ENCODE measurements around the gene DMP1. TPM values are rescaled to one million over a fixed set of nuclear protein-coding genes. Genes with fewer than 3 reads are reported as not detected.
"Not testable (repeated sequence)": the region's sequence is repeated elsewhere in the genome, so short reads cannot be mapped to it uniquely, and the experiment has no call there.

The DMP1 gene
- total and polyA plus RNA-seq, 2 experiments from 2014 or later: 0.27 TPM; not detected in 1

GRCh38 chr4:87690947-87691346 lies 40.9 kb downstream of the DMP1 start:
- not testable (repeated sequence) for DNase-seq (ENCODE audit: low spot score); H2AFZ ChIP-seq; H3K4me2 ChIP-seq; H3K27ac Mint-ChIP-seq; H3K27ac ChIP-seq (ENCODE audit: low read depth); H3K27me3 Mint-ChIP-seq (ENCODE audit: insufficient read depth, low read depth, poor library complexity); H3K27me3 ChIP-seq (ENCODE audit: insufficient read depth); H3K4me1 Mint-ChIP-seq; H3K4me3 Mint-ChIP-seq; H3K4me3 ChIP-seq; H3K4me1 ChIP-seq (ENCODE audit: insufficient read depth); H3F3A ChIP-seq (replicated peaks; ENCODE audit: low read depth); H4K20me1 ChIP-seq (replicated peaks; ENCODE audit: insufficient read depth); H3K9me2 ChIP-seq (ENCODE audit: insufficient read depth); H3K79me2 ChIP-seq (replicated peaks; ENCODE audit: insufficient read depth); ATAC-seq
- Mint-ChIP-seq H3K36me3 (ENCODE audit: low read depth) (peaks cover 57% of the 10 kb centered on the region), H3K9me3 (peaks cover 64% of the 10 kb centered on the region)
- H3K36me3 ChIP-seq (ENCODE audit: insufficient read depth): peaks cover 14% of the 10 kb centered on the region; the same call in 1 of the 2 replicates

- H3K4me1 Mint-ChIP-seq, H3K4me3 ChIP-seq: not testable (repeated sequence)
Measured at GRCh38 chr4:87692060-87692459, 42.0 kb downstream of the DMP1 start.

GRCh38 chr4:87697272-87697671 lies 47.2 kb downstream of the DMP1 start:
- Mint-ChIP-seq H3K27ac (no peak overlapping the region), H3K9me3 (peaks cover 53% of the 10 kb centered on the region), H3K27me3 (ENCODE audit: insufficient read depth, low read depth, poor library complexity) (peaks cover 4% of the 10 kb centered on the region), H3K4me1 (no peaks in the 10 kb centered on the region; the same call in 2 of the 3 replicates), H3K36me3 (ENCODE audit: low read depth) (peaks cover 46% of the 10 kb centered on the region), H3K4me3 (no peak overlapping the region)
- no peak for TF ChIP-seq EZH2 (IDR thresholded peaks at IDR 0.05; ENCODE audit: low read depth, unreplicated experiment)
- Histone ChIP-seq H3K27ac (ENCODE audit: low read depth) (no peak overlapping the region), H3K36me3 (ENCODE audit: insufficient read depth) (peaks cover 21% of the 10 kb centered on the region), H2AFZ (no peak overlapping the region), H3K4me1 (ENCODE audit: insufficient read depth) (no peaks in the 10 kb centered on the region), H3K4me2 (no peak overlapping the region), H3K27me3 (ENCODE audit: insufficient read depth) (no peaks in the 10 kb centered on the region), H3K9me2 (ENCODE audit: insufficient read depth) (no peaks in the 10 kb centered on the region), H3F3A (replicated peaks; ENCODE audit: low read depth) (no peaks in the 10 kb centered on the region), H4K20me1 (replicated peaks; ENCODE audit: insufficient read depth) (no peaks in the 10 kb centered on the region), H3K79me2 (replicated peaks; ENCODE audit: insufficient read depth) (no peaks in the 10 kb centered on the region), H3K4me3 (no peak overlapping the region)
- peak; percentile 3 for DNase-seq (ENCODE audit: low spot score)
- no peak for ATAC-seq

More at GRCh38 chr4:87692060-87692459, 42.0 kb downstream of the DMP1 start:
- H3F3A ChIP-seq (replicated peaks; ENCODE audit: low read depth); DNase-seq (ENCODE audit: low spot score); H3K4me1 ChIP-seq (ENCODE audit: insufficient read depth); H3K79me2 ChIP-seq (replicated peaks; ENCODE audit: insufficient read depth); H3K27me3 ChIP-seq (ENCODE audit: insufficient read depth); H3K27ac ChIP-seq (ENCODE audit: low read depth); H2AFZ ChIP-seq; H4K20me1 ChIP-seq (replicated peaks; ENCODE audit: insufficient read depth); ATAC-seq; H3K9me2 ChIP-seq (ENCODE audit: insufficient read depth); H3K27me3 Mint-ChIP-seq (ENCODE audit: insufficient read depth, low read depth, poor library complexity); H3K27ac Mint-ChIP-seq; H3K4me2 ChIP-seq; H3K4me3 Mint-ChIP-seq: not testable (repeated sequence)
- Mint-ChIP-seq H3K9me3 (peaks cover 68% of the 10 kb centered on the region), H3K36me3 (ENCODE audit: low read depth) (peaks cover 57% of the 10 kb centered on the region)
- H3K36me3 ChIP-seq (ENCODE audit: insufficient read depth): peaks cover 24% of the 10 kb centered on the region

- Histone ChIP-seq H3K4me3 (no peak overlapping the region), H4K20me1 (replicated peaks; ENCODE audit: insufficient read depth) (no peaks in the 10 kb centered on the region)
- TF ChIP-seq ETS1 (IDR thresholded peaks at IDR 0.05) (no peak), ZNF114 (CRISPR knock-in tag; IDR thresholded peaks at IDR 0.05) (no peak), CTCF (conservative IDR thresholded peaks at IDR 0.05; ENCODE audit: low read depth in 2 of 2) (no peak), NANOG (IDR thresholded peaks at IDR 0.05; ENCODE audit: borderline replicate concordance) (no peak), STAT1 (IDR thresholded peaks at IDR 0.05; ENCODE audit: unreplicated experiment) (no peak), EZH2 (IDR thresholded peaks at IDR 0.05; ENCODE audit: low read depth, unreplicated experiment) (no peak), JUNB (IDR thresholded peaks at IDR 0.05; ENCODE audit: unreplicated experiment) (no peak)
Measured at GRCh38 chr4:87697945-87698344, 47.9 kb downstream of the DMP1 start.

More at GRCh38 chr4:87697945-87698344, 47.9 kb downstream of the DMP1 start:
- Histone ChIP-seq H3K27ac (ENCODE audit: low read depth) (no peak overlapping the region), H3K36me3 (ENCODE audit: insufficient read depth) (peaks cover 21% of the 10 kb centered on the region), H3K79me2 (replicated peaks; ENCODE audit: insufficient read depth) (no peaks in the 10 kb centered on the region), H3K4me1 (ENCODE audit: insufficient read depth) (peaks cover 2% of the 10 kb centered on the region; the same call in 1 of the 2 replicates), H3K4me2 (no peak overlapping the region), H3F3A (replicated peaks; ENCODE audit: low read depth) (no peaks in the 10 kb centered on the region), H2AFZ (no peak overlapping the region), H3K27me3 (ENCODE audit: insufficient read depth) (no peaks in the 10 kb centered on the region), H3K9me2 (ENCODE audit: insufficient read depth) (no peaks in the 10 kb centered on the region)
- Mint-ChIP-seq H3K27ac (no peak overlapping the region), H3K9me3 (peaks cover 47% of the 10 kb centered on the region), H3K4me3 (no peak overlapping the region), H3K36me3 (ENCODE audit: low read depth) (peaks cover 41% of the 10 kb centered on the region), H3K27me3 (ENCODE audit: insufficient read depth, low read depth, poor library complexity) (peaks cover 4% of the 10 kb centered on the region), H3K4me1 (peaks cover 3% of the 10 kb centered on the region)
- ATAC-seq: no peak
- DNase-seq (ENCODE audit: low spot score): no peak
